Osteocyte (in vitro differentiated cells): ENCODE results near the gene EPM2A. TPM values are rescaled to one million over a fixed set of nuclear protein-coding genes. Genes with fewer than 3 reads are reported as not detected.

Experiments
- DNase-seq: peaks from one replicate; pipeline ENCODE4 v3.0.0; 2021; ENCODE audit warnings: mixed read lengths; ENCODE audit not compliant: unreplicated experiment; ENCODE audit errors: extremely low spot score
- H3K27ac Mint-ChIP-seq: one replicate; pipeline ENCODE4 v1.8.0; 2021; ENCODE audit warnings: mild to moderate bottlenecking, mixed read lengths; ENCODE audit not compliant: unreplicated experiment
- H3K27me3 Mint-ChIP-seq: one replicate; pipeline ENCODE4 v1.8.0; 2021; ENCODE audit warnings: mixed read lengths; ENCODE audit not compliant: unreplicated experiment
- H3K36me3 Mint-ChIP-seq: one replicate; pipeline ENCODE4 v1.8.0; 2021; ENCODE audit warnings: mixed read lengths; ENCODE audit not compliant: unreplicated experiment
- H3K4me1 Mint-ChIP-seq: one replicate; pipeline ENCODE4 v1.8.0; 2021; ENCODE audit warnings: mixed read lengths; ENCODE audit not compliant: unreplicated experiment
- H3K4me3 Mint-ChIP-seq: one replicate; pipeline ENCODE4 v1.8.0; 2021; ENCODE audit warnings: mild to moderate bottlenecking, moderate library complexity, mixed read lengths; ENCODE audit not compliant: unreplicated experiment
- H3K9me3 Mint-ChIP-seq: one replicate; pipeline ENCODE4 v1.8.0; 2021; ENCODE audit warnings: mixed read lengths; ENCODE audit not compliant: unreplicated experiment
- CTCF ChIP-seq: fragments of 200-600 bp; sonication (generic); IDR thresholded peaks from 2 replicates; pipeline ENCODE4 v1.5.0; 2021; ENCODE audit warnings: antibody characterized with exemption, mild to moderate bottlenecking, moderate library complexity
- total RNA-seq: library from RNA; stranded (reverse); gene quantifications from 2 replicates; pipeline ENCODE4 v1.2.1, GENCODE V29; 2021

Gene EPM2A
- total RNA-seq, 1 donor from 2014 or later, result 13.6 TPM

- H3K4me3 Mint-ChIP-seq, result no peak overlapping the region
- H3K27me3 Mint-ChIP-seq, result no peaks in the 10 kb centered on the region
- peaks cover 12% of the 10 kb centered on the region for H3K36me3 Mint-ChIP-seq
- no peaks in the 10 kb centered on the region for H3K4me1 Mint-ChIP-seq
- no peak for DNase-seq
- H3K27ac Mint-ChIP-seq, result no peak overlapping the region
- no peak for TF ChIP-seq CTCF
- no peaks in the 10 kb centered on the region for H3K9me3 Mint-ChIP-seq
Measured at GRCh38 chr6:145626857-145627256, 108.5 kb downstream of the EPM2A start.

GRCh38 chr6:145623231-145623630 lies 112.1 kb downstream of the EPM2A start:
- TF ChIP-seq CTCF, result no peak
- Mint-ChIP-seq H3K9me3 (no peaks in the 10 kb centered on the region), H3K4me1 (no peaks in the 10 kb centered on the region), H3K36me3 (peaks cover 11% of the 10 kb centered on the region), H3K27ac (no peak overlapping the region), H3K4me3 (no peak overlapping the region), H3K27me3 (no peaks in the 10 kb centered on the region)
- DNase-seq, result no peak

- Mint-ChIP-seq H3K9me3 (no peaks in the 10 kb centered on the region), H3K4me3 (no peak overlapping the region), H3K36me3 (peaks cover under 1% of the 10 kb centered on the region), H3K4me1 (no peaks in the 10 kb centered on the region), H3K27me3 (no peaks in the 10 kb centered on the region), H3K27ac (no peak overlapping the region)
- TF ChIP-seq CTCF, result no peak
- DNase-seq, result no peak
Measured at GRCh38 chr6:145621776-145622175, 113.5 kb downstream of the EPM2A start.

- peaks cover 6% of the 10 kb centered on the region for H3K9me3 Mint-ChIP-seq
- DNase-seq, result no peak
- no peak overlapping the region for H3K4me3 Mint-ChIP-seq
- H3K27me3 Mint-ChIP-seq, result no peaks in the 10 kb centered on the region
- no peaks in the 10 kb centered on the region for H3K4me1 Mint-ChIP-seq
- no peak overlapping the region for H3K27ac Mint-ChIP-seq
- H3K36me3 Mint-ChIP-seq, result no peaks in the 10 kb centered on the region
- TF ChIP-seq CTCF, result no peak
Measured at GRCh38 chr6:145620088-145620487, 115.2 kb downstream of the EPM2A start.

GRCh38 chr6:145609521-145609920 lies 125.8 kb downstream of the EPM2A start:
- no peaks in the 10 kb centered on the region for H3K27me3 Mint-ChIP-seq
- no peaks in the 10 kb centered on the region for H3K36me3 Mint-ChIP-seq
- no peak overlapping the region for H3K4me3 Mint-ChIP-seq
- peaks cover 2% of the 10 kb centered on the region for H3K4me1 Mint-ChIP-seq
- H3K27ac Mint-ChIP-seq, result no peak overlapping the region
- no peak for DNase-seq
- H3K9me3 Mint-ChIP-seq, result no peaks in the 10 kb centered on the region
- TF ChIP-seq CTCF, result no peak
